PC-3 (cell line): ENCODE results near the gene LIPA. TPM values are rescaled to one million over a fixed set of nuclear protein-coding genes. Genes with fewer than 3 reads are reported as not detected.

Experiments
- ATAC-seq: fragments of 200-7000 bp; cut with Tn5 transposase; 2 replicates; pipeline ENCODE4 v1.9.1; 2020; ENCODE audit warnings: mild to moderate bottlenecking, moderate library complexity
- BruUV-seq: library from RNA; stranded (reverse); fragments of 400-500 nt; replicated peaks from 2 replicates; lab custom pipeline; 2021; lab: Mats Ljungman, UMichigan
- CTCF ChIA-PET: fragments of 300-600 bp; sonication (Branson Sonifier 250); formaldehyde crosslinking; loops from one replicate; lab custom pipeline; 2022; ENCODE audit warnings: antibody characterized with exemption; lab: Charles Lee
- POLR2A ChIA-PET: fragments of 300-600 bp; sonication (Branson Sonifier 250); formaldehyde crosslinking; loops from one replicate; lab custom pipeline; 2022; ENCODE audit warnings: antibody characterized with exemption; ENCODE audit not compliant: unreplicated experiment; lab: Charles Lee
- DNase-seq: peaks from one replicate; pipeline ENCODE4 v3.0.0-alpha.2; 2015
- H2AFZ ChIP-seq: fragments of 300-600 bp; sonication (generic); 2 replicates; pipeline ENCODE4 v1.6.0; 2016; ENCODE audit warnings: antibody characterized with exemption, low read length
- H3F3A ChIP-seq: fragments of 300-600 bp; sonication (generic); one replicate; pipeline ENCODE4 v1.6.0; 2017; ENCODE audit warnings: antibody characterized with exemption, low read length, control low read depth, mild to moderate bottlenecking; ENCODE audit not compliant: unreplicated experiment
- H3K27ac ChIP-seq: fragments of 300-600 bp; sonication (generic); 2 replicates; pipeline ENCODE4 v1.5.1; 2016; ENCODE audit warnings: mild to moderate bottlenecking, low read length
- H3K27me3 ChIP-seq: fragments of 300-600 bp; sonication (generic); 2 replicates; pipeline ENCODE4 v1.6.1; 2016; ENCODE audit warnings: low read length, mixed read lengths
- H3K36me3 ChIP-seq: fragments of 300-600 bp; sonication (generic); 2 replicates; pipeline ENCODE4 v1.6.1; 2016; ENCODE audit warnings: low read depth, mixed run types, low read length, mixed read lengths
- H3K4me1 ChIP-seq: fragments of 300-600 bp; sonication (generic); 2 replicates; pipeline ENCODE4 v1.5.1; 2016; ENCODE audit warnings: low read length; ENCODE audit not compliant: insufficient read depth
- H3K4me2 ChIP-seq: fragments of 300-600 bp; sonication (generic); 2 replicates; pipeline ENCODE4 v1.6.0; 2016; ENCODE audit warnings: low read length
- H3K4me3 ChIP-seq: fragments of 300-600 bp; sonication (generic); 2 replicates; pipeline ENCODE4 v1.5.1; 2016; ENCODE audit warnings: mild to moderate bottlenecking, low read length, mixed read lengths
- H3K79me2 ChIP-seq: fragments of 300-600 bp; sonication (generic); 2 replicates; pipeline ENCODE4 v1.6.1; 2017; ENCODE audit warnings: low read length, mixed read lengths
- H3K9ac ChIP-seq: fragments of 300-600 bp; sonication (generic); 2 replicates; pipeline ENCODE4 v1.6.0; 2016; ENCODE audit warnings: mild to moderate bottlenecking, low read length
- H3K9me2 ChIP-seq: fragments of 300-600 bp; sonication (generic); replicated peaks from 2 replicates; pipeline ENCODE4 v1.6.1; 2016; ENCODE audit warnings: mixed run types, low read length, mixed read lengths
- H3K9me3 ChIP-seq: fragments of 300-600 bp; sonication (generic); 2 replicates; pipeline ENCODE4 v1.6.1; 2016; ENCODE audit warnings: low read length, mixed read lengths
- H4K20me1 ChIP-seq: fragments of 300-600 bp; sonication (generic); 2 replicates; pipeline ENCODE4 v1.6.1; 2016; ENCODE audit warnings: low read length, mixed read lengths
- CTCF ChIP-seq: fragments of 300-600 bp; sonication (generic); conservative IDR thresholded peaks from 2 replicates; pipeline ENCODE4 v1.5.1; 2017; ENCODE audit warnings: antibody characterized with exemption, low read depth, mild to moderate bottlenecking, low read length
- EZH2 ChIP-seq: fragments of 300-600 bp; sonication (generic); IDR thresholded peaks from one replicate; pipeline ENCODE4 v1.6.1; 2017; ENCODE audit warnings: antibody characterized with exemption, mild to moderate bottlenecking, low read length; ENCODE audit not compliant: unreplicated experiment
- EZH2phosphoT487 ChIP-seq: fragments of 300-600 bp; sonication (generic); IDR thresholded peaks from 2 replicates; pipeline ENCODE4 v1.6.1; 2018; ENCODE audit warnings: mild to moderate bottlenecking, antibody characterized with exemption, low read length, borderline replicate concordance
- intact Hi-C: fragments of 100-400 bp; cut with micrococcal nuclease; formaldehyde crosslinking; loops from 2 replicates; pipeline ENCODE4 v1.9.0; 2023
- total RNA-seq: library from RNA; depleted of rRNA; stranded (reverse); fragments of >200 nt; gene quantifications from 2 replicates; pipeline ENCODE4 v1.2.3, GENCODE V29; 2014

Gene LIPA
- total RNA-seq, 1 experiment from 2014 or later = 55.7 TPM

- no peaks in the 10 kb centered on the region for H4K20me1 ChIP-seq
- no peak overlapping the region for H3K9ac ChIP-seq
- H3F3A ChIP-seq = no peaks in the 10 kb centered on the region
- no peaks in the 10 kb centered on the region for H3K9me2 ChIP-seq
- H3K4me1 ChIP-seq = peaks cover 30% of the 10 kb centered on the region
- DNase-seq = no peak
- no peak for ATAC-seq
- no peak overlapping the region for H3K4me2 ChIP-seq
- no peaks in the 10 kb centered on the region for H3K9me3 ChIP-seq
- H3K79me2 ChIP-seq = no peaks in the 10 kb centered on the region
- ChIA-PET CTCF (no interaction called here), POLR2A (no interaction called here)
- no peak overlapping the region for H2AFZ ChIP-seq
- no TSS peak for BruUV-seq
- H3K36me3 ChIP-seq = no peaks in the 10 kb centered on the region
- intact Hi-C loops = no loop called here
- no peak overlapping the region for H3K4me3 ChIP-seq
- H3K27me3 ChIP-seq = no peaks in the 10 kb centered on the region
- H3K27ac ChIP-seq = no peak overlapping the region
- no peak for TF ChIP-seq CTCF
- TF ChIP-seq EZH2phosphoT487 = no peak
- TF ChIP-seq EZH2 = no peak
Measured at GRCh38 chr10:89271532-89271931, 20.0 kb upstream of the LIPA start.

DNA sequence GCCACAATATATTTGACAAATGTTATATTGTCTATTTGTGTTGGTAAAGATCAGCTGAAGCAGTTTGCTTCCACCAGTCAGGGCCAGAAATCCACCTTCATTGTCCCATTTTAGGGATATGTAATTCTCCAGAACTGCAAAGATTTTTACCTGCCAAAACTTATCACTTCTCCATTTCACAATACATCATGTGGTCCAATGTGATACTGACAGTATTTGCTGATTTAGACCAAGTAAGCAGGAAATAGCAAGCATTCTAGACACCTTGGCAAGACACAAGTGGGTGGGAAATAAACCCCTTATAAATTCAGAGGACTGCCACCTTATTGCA is 18.5 kb upstream of the LIPA start:
- DNase-seq = no peak
- Histone ChIP-seq H3K4me1 (peaks cover 16% of the 10 kb centered on the region), H3K27me3 (no peaks in the 10 kb centered on the region), H3K4me3 (no peak overlapping the region), H3K9me3 (no peaks in the 10 kb centered on the region), H3K4me2 (no peak overlapping the region), H4K20me1 (no peaks in the 10 kb centered on the region), H3K36me3 (no peaks in the 10 kb centered on the region), H3F3A (no peaks in the 10 kb centered on the region), H3K9me2 (no peaks in the 10 kb centered on the region), H2AFZ (no peak overlapping the region), H3K9ac (no peak overlapping the region), H3K27ac (no peak overlapping the region), H3K79me2 (no peaks in the 10 kb centered on the region)
- intact Hi-C loops = no loop called here
- no TSS peak for BruUV-seq
- CTCF ChIA-PET = no interaction called here
- POLR2A ChIA-PET = no interaction called here
- ATAC-seq = no peak
- TF ChIP-seq EZH2 (no peak), CTCF (no peak), EZH2phosphoT487 (no peak)

GRCh38 chr10:89269433-89270152 is 18.0 kb upstream of the LIPA start:
- Histone ChIP-seq H3K79me2 (no peaks in the 10 kb centered on the region), H2AFZ (no peak overlapping the region), H3K36me3 (no peaks in the 10 kb centered on the region), H3K4me2 (no peak overlapping the region), H3K4me1 (peaks cover 11% of the 10 kb centered on the region; the same call in 1 of the 2 replicates), H4K20me1 (no peaks in the 10 kb centered on the region), H3K4me3 (no peak overlapping the region), H3K27ac (no peak overlapping the region), H3K9ac (no peak overlapping the region), H3K9me3 (no peaks in the 10 kb centered on the region), H3K27me3 (no peaks in the 10 kb centered on the region), H3K9me2 (no peaks in the 10 kb centered on the region), H3F3A (no peaks in the 10 kb centered on the region)
- intact Hi-C loops = no loop called here
- ChIA-PET CTCF (no interaction called here), POLR2A (no interaction called here)
- no peak for TF ChIP-seq EZH2
- no peak for TF ChIP-seq EZH2phosphoT487
- TF ChIP-seq CTCF = no peak
- DNase-seq (no peak), ATAC-seq (no peak)
- no TSS peak for BruUV-seq
